Measurements from ENCODE around the gene CDCA8. TPM values are rescaled to one million over a fixed set of nuclear protein-coding genes. Genes with fewer than 3 reads are reported as not detected.

Gene CDCA8
- total and polyA plus RNA-seq, 9 of the 15 experiments (the other 6 are each of a cell fraction or from before 2014, with no cell fraction given): 26.4 to 148 (median 81.8) TPM

GRCh38 chr1:37656881-37657280, 35.4 kb upstream of the CDCA8 start (continued):
- TF ChIP-seq CEBPG (CRISPR knock-in tag; IDR thresholded peaks at IDR 0.05): no peak
- TF ChIP-seq CEBPG (tag; conservative IDR thresholded peaks at IDR 0.05 in 1 of 2, IDR thresholded peaks at IDR 0.05 in 1 of 2): no peak
- no peak for TF ChIP-seq SRSF1 (IDR thresholded peaks at IDR 0.05; ENCODE audit: low read depth, low read length)
- no peak for TF ChIP-seq CGGBP1 (CRISPR knock-in tag; IDR thresholded peaks at IDR 0.05)
- no peak for TF ChIP-seq SIRT6 (IDR thresholded peaks at IDR 0.05; ENCODE audit: low read depth, low read length)
- TF ChIP-seq, protein P1, sequence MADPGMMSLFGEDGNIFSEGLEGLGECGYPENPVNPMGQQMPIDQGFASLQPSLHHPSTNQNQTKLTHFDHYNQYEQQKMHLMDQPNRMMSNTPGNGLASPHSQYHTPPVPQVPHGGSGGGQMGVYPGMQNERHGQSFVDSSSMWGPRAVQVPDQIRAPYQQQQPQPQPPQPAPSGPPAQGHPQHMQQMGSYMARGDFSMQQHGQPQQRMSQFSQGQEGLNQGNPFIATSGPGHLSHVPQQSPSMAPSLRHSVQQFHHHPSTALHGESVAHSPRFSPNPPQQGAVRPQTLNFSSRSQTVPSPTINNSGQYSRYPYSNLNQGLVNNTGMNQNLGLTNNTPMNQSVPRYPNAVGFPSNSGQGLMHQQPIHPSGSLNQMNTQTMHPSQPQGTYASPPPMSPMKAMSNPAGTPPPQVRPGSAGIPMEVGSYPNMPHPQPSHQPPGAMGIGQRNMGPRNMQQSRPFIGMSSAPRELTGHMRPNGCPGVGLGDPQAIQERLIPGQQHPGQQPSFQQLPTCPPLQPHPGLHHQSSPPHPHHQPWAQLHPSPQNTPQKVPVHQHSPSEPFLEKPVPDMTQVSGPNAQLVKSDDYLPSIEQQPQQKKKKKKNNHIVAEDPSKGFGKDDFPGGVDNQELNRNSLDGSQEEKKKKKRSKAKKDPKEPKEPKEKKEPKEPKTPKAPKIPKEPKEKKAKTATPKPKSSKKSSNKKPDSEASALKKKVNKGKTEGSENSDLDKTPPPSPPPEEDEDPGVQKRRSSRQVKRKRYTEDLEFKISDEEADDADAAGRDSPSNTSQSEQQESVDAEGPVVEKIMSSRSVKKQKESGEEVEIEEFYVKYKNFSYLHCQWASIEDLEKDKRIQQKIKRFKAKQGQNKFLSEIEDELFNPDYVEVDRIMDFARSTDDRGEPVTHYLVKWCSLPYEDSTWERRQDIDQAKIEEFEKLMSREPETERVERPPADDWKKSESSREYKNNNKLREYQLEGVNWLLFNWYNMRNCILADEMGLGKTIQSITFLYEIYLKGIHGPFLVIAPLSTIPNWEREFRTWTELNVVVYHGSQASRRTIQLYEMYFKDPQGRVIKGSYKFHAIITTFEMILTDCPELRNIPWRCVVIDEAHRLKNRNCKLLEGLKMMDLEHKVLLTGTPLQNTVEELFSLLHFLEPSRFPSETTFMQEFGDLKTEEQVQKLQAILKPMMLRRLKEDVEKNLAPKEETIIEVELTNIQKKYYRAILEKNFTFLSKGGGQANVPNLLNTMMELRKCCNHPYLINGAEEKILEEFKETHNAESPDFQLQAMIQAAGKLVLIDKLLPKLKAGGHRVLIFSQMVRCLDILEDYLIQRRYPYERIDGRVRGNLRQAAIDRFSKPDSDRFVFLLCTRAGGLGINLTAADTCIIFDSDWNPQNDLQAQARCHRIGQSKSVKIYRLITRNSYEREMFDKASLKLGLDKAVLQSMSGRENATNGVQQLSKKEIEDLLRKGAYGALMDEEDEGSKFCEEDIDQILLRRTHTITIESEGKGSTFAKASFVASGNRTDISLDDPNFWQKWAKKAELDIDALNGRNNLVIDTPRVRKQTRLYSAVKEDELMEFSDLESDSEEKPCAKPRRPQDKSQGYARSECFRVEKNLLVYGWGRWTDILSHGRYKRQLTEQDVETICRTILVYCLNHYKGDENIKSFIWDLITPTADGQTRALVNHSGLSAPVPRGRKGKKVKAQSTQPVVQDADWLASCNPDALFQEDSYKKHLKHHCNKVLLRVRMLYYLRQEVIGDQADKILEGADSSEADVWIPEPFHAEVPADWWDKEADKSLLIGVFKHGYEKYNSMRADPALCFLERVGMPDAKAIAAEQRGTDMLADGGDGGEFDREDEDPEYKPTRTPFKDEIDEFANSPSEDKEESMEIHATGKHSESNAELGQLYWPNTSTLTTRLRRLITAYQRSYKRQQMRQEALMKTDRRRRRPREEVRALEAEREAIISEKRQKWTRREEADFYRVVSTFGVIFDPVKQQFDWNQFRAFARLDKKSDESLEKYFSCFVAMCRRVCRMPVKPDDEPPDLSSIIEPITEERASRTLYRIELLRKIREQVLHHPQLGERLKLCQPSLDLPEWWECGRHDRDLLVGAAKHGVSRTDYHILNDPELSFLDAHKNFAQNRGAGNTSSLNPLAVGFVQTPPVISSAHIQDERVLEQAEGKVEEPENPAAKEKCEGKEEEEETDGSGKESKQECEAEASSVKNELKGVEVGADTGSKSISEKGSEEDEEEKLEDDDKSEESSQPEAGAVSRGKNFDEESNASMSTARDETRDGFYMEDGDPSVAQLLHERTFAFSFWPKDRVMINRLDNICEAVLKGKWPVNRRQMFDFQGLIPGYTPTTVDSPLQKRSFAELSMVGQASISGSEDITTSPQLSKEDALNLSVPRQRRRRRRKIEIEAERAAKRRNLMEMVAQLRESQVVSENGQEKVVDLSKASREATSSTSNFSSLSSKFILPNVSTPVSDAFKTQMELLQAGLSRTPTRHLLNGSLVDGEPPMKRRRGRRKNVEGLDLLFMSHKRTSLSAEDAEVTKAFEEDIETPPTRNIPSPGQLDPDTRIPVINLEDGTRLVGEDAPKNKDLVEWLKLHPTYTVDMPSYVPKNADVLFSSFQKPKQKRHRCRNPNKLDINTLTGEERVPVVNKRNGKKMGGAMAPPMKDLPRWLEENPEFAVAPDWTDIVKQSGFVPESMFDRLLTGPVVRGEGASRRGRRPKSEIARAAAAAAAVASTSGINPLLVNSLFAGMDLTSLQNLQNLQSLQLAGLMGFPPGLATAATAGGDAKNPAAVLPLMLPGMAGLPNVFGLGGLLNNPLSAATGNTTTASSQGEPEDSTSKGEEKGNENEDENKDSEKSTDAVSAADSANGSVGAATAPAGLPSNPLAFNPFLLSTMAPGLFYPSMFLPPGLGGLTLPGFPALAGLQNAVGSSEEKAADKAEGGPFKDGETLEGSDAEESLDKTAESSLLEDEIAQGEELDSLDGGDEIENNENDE (IDR thresholded peaks at IDR 0.05; ENCODE audit: low read depth, low read length): no peak
- no peak for TF ChIP-seq XRCC4 (IDR thresholded peaks at IDR 0.05; ENCODE audit: extremely low read depth, insufficient read depth, insufficient read length)
- no peak for TF ChIP-seq ZNF217 (CRISPR knock-in tag; IDR thresholded peaks at IDR 0.05)
- no peak for TF ChIP-seq TGIF2 (CRISPR knock-in tag; IDR thresholded peaks at IDR 0.05)
- TF ChIP-seq ZSCAN29 (IDR thresholded peaks at IDR 0.05): no peak
- TF ChIP-seq PURB (CRISPR knock-in tag; IDR thresholded peaks at IDR 0.05; ENCODE audit: low read depth): no peak
- TF ChIP-seq FOXK1 (CRISPR knock-in tag; IDR thresholded peaks at IDR 0.05; ENCODE audit: borderline replicate concordance): no peak
- TF ChIP-seq MYC (IDR thresholded peaks at IDR 0.05; ENCODE audit: low read depth, low read length): no peak
- no peak for TF ChIP-seq MYC (CRISPR knock-in tag; IDR thresholded peaks at IDR 0.05; ENCODE audit: borderline replicate concordance, low read depth)

All from K562 (cell line).